HFFc6 (cell line): ENCODE measurements around the gene PYCR2. TPM values are rescaled to one million over a fixed set of nuclear protein-coding genes. Genes with fewer than 3 reads are reported as not detected.

Experiments
- DNase-seq: peaks from one replicate; pipeline ENCODE4 v3.0.0-alpha.2; 2018
- H3K27ac Mint-ChIP-seq: 2 replicates; pipeline ENCODE4 v1.8.0; 2020; ENCODE audit warnings: mild to moderate bottlenecking, mixed read lengths
- H3K27me3 Mint-ChIP-seq: 2 replicates; pipeline ENCODE4 v1.8.0; 2021; ENCODE audit warnings: mild to moderate bottlenecking, moderate library complexity, mixed read lengths; ENCODE audit not compliant: insufficient read depth
- H3K36me3 Mint-ChIP-seq: 2 replicates; pipeline ENCODE4 v1.8.0; 2021; ENCODE audit warnings: low read depth, mixed read lengths
- H3K4me1 Mint-ChIP-seq: 2 replicates; pipeline ENCODE4 v1.8.0; 2020; ENCODE audit warnings: low read depth, mixed read lengths
- H3K4me3 Mint-ChIP-seq: 2 replicates; pipeline ENCODE4 v1.8.0; 2020; ENCODE audit warnings: mild to moderate bottlenecking, moderate library complexity, mixed read lengths
- H3K9me3 Mint-ChIP-seq: 2 replicates; pipeline ENCODE4 v1.8.0; 2020; ENCODE audit warnings: mild to moderate bottlenecking, mixed read lengths
- total RNA-seq, 6 experiments: library from RNA; stranded (reverse); fragmentation: NEBNext Ultra II Directional; extraction: Animal tissue kit (Norgen Biotek cat#: 25700); gene quantifications; 2 replicates in 1 of 6; 3 replicates in 5 of 6; pipeline ENCODE4 v1.2.3, GENCODE V29; 2021
- TF ChIP-seq, protein P1 (sequence below): fragments of 200-600 bp; sonication (generic); IDR thresholded peaks from 2 replicates; pipeline ENCODE4 v1.5.0; 2021; ENCODE audit warnings: antibody characterized with exemption, mild to moderate bottlenecking

PYCR2 gene
- total RNA-seq, 6 experiments from 2014 or later: 50.7 to 56.3 (median 52.8) TPM

DNA sequence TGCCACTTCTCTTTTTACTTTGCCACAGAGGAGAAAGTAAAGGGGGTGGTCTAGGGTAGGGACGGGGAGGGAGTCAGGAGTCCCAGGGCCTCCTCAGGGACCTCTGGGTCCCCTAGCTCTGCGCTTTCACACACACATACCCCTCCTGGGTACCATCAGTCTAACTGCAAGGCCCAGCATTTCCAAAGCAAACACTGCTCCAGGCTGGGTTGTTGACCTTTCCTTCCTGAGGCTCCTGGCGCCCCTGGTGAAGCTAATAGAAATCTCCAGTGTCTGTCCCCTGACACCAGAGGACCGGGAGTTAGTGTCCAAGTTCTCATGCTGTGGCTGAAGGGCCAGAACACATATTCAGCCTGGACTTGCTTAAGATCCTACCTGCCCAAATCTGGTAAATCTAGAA lies 45.8 kb downstream of the PYCR2 start:
- TF ChIP-seq, protein P1, sequence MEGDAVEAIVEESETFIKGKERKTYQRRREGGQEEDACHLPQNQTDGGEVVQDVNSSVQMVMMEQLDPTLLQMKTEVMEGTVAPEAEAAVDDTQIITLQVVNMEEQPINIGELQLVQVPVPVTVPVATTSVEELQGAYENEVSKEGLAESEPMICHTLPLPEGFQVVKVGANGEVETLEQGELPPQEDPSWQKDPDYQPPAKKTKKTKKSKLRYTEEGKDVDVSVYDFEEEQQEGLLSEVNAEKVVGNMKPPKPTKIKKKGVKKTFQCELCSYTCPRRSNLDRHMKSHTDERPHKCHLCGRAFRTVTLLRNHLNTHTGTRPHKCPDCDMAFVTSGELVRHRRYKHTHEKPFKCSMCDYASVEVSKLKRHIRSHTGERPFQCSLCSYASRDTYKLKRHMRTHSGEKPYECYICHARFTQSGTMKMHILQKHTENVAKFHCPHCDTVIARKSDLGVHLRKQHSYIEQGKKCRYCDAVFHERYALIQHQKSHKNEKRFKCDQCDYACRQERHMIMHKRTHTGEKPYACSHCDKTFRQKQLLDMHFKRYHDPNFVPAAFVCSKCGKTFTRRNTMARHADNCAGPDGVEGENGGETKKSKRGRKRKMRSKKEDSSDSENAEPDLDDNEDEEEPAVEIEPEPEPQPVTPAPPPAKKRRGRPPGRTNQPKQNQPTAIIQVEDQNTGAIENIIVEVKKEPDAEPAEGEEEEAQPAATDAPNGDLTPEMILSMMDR: no peak
- Mint-ChIP-seq H3K4me3 (no peak overlapping the region), H3K36me3 (peaks cover 6% of the 10 kb centered on the region; the same call in 1 of the 2 replicates), H3K27me3 (no peaks in the 10 kb centered on the region; the same call in 1 of the 2 replicates), H3K4me1 (peaks cover 37% of the 10 kb centered on the region), H3K27ac (no peak overlapping the region), H3K9me3 (no peaks in the 10 kb centered on the region)
- DNase-seq: no peak

DNA sequence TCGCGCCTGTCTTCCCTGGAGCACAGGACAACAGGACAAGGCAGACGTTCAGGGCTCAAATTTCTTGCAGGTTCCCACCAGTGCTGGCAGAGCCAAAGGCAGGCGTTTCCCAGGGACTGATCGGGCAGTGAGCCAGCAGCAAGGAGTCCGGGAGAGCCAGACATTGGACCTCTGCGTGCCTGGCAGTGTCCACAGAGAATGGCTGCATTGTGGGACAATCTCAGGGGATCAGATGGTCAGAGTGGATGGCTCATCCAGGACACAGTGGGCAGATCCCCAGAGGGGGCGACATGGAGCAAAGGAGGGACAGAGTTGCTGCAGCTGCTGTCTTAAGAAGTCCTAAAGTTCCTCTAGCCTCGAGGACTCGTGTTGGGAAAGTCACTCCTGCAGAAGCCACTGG lies 46.5 kb downstream of the PYCR2 start:
- H3K4me1 Mint-ChIP-seq: peaks cover 34% of the 10 kb centered on the region

DNA sequence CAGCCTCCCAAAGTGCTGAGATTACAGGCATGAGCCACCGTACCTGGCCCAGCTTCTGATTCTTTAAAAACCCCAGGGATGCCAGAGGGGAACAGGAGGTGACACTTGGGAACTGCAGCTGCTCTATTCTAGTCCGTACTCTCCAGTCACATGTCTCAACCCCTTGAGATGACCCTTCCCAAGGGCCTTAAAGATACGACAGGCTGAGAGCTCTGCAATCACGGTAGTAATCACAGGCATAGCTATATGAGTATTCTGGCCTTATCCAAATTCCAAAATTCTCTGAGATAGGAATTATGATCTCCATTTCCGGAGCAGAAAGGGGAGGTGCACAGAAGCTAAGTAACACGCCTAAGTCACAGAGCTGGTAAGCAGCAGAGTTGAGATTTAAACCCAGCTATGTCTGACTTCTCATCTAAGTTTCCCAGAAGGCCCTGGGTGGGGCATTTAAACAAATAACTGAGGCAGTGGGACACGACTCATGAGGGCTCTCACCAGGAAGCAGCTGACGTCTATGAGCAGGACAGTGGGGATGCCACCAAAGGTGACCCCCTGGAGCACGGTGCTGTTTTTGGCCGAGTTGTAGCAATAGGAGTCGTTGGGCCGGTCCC lies 47.0 kb downstream of the PYCR2 start:
- H3K36me3 Mint-ChIP-seq: peaks cover 7% of the 10 kb centered on the region
- peaks cover 36% of the 10 kb centered on the region for H3K4me1 Mint-ChIP-seq
- TF ChIP-seq, protein P1: no peak
- no peaks in the 10 kb centered on the region; the same call in 1 of the 2 replicates for H3K27me3 Mint-ChIP-seq
- no peaks in the 10 kb centered on the region for H3K9me3 Mint-ChIP-seq
- no peak for DNase-seq
- no peak overlapping the region for H3K4me3 Mint-ChIP-seq
- no peak overlapping the region for H3K27ac Mint-ChIP-seq

More for the DNA sequence above, 46.5 kb downstream of the PYCR2 start:
- Mint-ChIP-seq H3K4me3 (no peak overlapping the region), H3K27me3 (no peaks in the 10 kb centered on the region; the same call in 1 of the 2 replicates), H3K36me3 (peaks cover 6% of the 10 kb centered on the region; the same call in 1 of the 2 replicates), H3K27ac (peak overlapping the region; percentile 19; the same call in 1 of the 2 replicates), H3K9me3 (no peaks in the 10 kb centered on the region)
- peak; percentile 44 for DNase-seq
- TF ChIP-seq, protein P1: peak; percentile 71

DNA sequence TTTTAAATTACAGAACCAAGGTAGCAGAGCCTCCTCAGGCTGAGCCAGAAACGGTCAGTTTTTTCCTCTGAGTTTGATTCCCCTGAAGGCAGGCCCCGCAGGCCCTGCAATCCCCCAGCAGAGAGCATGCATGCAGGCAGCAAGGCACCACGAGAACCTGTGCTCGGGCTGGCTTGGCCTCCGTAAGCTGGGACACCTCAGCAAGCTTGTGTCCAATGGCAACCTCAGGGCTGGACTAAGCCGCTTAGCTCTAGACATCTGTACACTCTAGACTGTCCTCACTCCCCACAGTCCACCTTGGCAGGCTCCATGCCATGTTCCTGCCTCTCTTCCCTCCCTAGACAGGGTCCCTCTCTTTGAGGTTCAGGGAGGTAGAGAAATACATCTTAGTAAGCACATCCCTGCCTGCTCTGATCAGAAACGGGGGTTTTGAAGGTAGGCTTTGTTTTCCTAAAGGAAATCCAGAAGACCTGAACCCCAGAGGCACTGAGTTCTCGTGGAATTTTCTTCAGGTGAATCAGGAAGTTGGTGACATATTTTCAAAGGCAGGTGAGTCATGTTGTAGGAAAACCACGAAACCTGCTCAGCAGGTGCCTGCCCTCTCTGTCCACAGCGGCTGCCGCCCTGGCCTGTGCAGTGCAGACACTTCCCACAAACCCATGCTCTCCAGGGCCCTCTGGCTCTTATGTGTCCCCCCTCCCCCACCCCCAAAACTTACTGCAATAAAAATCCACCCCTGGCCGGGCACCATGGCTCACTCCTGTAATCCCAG lies 48.8 kb downstream of the PYCR2 start:
- DNase-seq: no peak
- no peaks in the 10 kb centered on the region; the same call in 1 of the 2 replicates for H3K27me3 Mint-ChIP-seq
- no peak overlapping the region for H3K4me3 Mint-ChIP-seq
- H3K9me3 Mint-ChIP-seq: no peaks in the 10 kb centered on the region
- peaks cover 23% of the 10 kb centered on the region for H3K36me3 Mint-ChIP-seq
- peaks cover 34% of the 10 kb centered on the region for H3K4me1 Mint-ChIP-seq
- TF ChIP-seq, protein P1: no peak
- H3K27ac Mint-ChIP-seq: no peak overlapping the region

DNA sequence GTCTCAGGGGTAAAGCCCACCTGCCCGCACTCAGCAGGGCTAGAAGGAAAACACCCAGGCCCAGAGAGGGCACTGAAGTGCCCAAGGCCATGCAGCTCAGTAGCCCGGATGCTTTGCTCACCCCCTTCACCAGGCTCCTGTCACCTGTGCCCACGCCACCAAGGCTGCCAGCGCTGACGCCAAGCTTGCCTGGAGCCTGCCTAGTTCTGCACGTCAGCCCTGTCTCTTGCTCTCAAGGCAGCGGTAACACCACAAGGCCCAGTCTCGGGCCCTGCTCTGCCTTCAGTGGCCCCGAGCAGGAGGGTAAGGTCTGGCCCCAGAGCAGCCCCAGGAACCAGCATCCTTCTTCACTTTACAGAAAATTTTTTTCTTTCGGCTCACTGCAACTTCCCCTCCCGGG lies 49.6 kb downstream of the PYCR2 start:
- H3K4me3 Mint-ChIP-seq: no peak overlapping the region
- H3K27me3 Mint-ChIP-seq: no peaks in the 10 kb centered on the region; the same call in 1 of the 2 replicates
- TF ChIP-seq, protein P1: no peak
- peaks cover 23% of the 10 kb centered on the region for H3K36me3 Mint-ChIP-seq
- no peak overlapping the region for H3K27ac Mint-ChIP-seq
- no peaks in the 10 kb centered on the region for H3K9me3 Mint-ChIP-seq
- no peak for DNase-seq
- H3K4me1 Mint-ChIP-seq: peaks cover 26% of the 10 kb centered on the region
